Activated CD8-positive, alpha-beta memory T cell treated with anti-CD3 and anti-CD28 coated beads for 1 hour (primary cell): Measurements from ENCODE around the gene IGF1R.

Experiments used
- DNase-seq, 2 donors: peaks; one replicate each; pipeline ENCODE4 v3.0.0-alpha.2; 2020; ENCODE audit warnings: low read depth in 1 of 2; ENCODE audit errors: extremely low read depth in 1 of 2

IGF1R gene

DNA sequence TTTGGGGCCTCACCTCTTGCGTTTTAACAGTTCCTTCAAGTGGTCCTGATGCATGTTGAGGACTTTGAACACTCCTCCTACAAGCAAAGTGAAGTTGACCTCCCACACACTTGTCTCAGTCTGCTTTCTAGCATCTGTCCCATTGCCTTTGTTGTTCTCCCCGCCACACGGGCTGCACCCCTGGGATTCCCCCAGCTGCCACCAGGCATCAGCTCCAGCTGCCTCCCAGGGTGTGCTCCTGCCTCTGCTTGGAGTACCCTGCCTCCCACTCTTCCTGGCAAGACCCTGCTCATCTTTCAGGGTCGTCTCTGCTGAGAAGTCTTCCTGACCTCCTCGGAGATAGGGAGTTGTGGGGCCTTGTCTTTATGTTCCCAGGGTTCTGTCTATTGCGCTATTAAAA is 52.2 kb downstream of the IGF1R start:
- no peak for DNase-seq

GRCh38 chr15:98703126-98703685 is 54.9 kb downstream of the IGF1R start:
- no peak for DNase-seq

GRCh38 chr15:98705070-98705469 is 56.7 kb downstream of the IGF1R start:
- no peak for DNase-seq

DNA sequence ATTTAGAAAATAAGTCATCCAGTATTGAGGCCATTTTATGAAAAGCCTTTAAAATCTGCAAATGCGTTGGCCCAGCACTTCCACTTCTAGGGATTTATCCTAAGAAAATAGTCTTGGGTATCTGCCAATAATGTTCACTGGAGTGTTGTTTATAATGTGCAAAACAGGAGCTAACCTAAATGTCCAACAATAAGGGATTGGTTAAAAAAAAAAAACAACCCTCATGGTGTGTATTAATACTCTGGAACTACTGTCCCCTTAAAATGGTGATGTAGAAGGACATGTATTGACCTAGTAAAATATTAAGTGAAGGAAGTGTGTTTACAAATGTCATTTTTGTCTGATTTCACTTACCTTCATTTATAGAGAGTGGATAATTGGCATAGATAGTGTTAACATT is 58.0 kb downstream of the IGF1R start:
- DNase-seq = no peak

GRCh38 chr15:98706986-98707385 is 58.6 kb downstream of the IGF1R start:
- DNase-seq = no peak

GRCh38 chr15:98708037-98708590 is 59.8 kb downstream of the IGF1R start:
- DNase-seq = no peak

DNA sequence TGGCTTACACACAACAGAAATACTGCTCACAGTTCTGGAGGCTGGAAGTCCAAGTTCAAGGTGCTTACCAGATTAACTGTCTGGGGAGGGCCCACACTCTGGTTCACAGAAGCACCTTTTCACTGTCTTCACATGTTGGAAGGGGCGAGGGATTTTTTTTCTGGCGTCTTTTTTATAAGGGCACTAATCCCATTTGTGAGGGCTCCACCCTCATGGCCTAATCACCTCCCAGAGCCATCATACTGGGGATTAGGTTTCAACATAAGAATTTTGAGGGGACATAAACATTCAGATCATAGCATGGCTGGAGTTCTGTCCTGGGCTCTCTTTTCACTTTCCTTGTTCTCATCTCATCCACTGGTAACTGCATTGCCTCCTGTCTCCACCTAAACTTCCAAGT is 63.5 kb downstream of the IGF1R start:
- DNase-seq = no peak

- DNase-seq = no peak
Measured at GRCh38 chr15:98712845-98713584, 64.7 kb downstream of the IGF1R start.

DNA sequence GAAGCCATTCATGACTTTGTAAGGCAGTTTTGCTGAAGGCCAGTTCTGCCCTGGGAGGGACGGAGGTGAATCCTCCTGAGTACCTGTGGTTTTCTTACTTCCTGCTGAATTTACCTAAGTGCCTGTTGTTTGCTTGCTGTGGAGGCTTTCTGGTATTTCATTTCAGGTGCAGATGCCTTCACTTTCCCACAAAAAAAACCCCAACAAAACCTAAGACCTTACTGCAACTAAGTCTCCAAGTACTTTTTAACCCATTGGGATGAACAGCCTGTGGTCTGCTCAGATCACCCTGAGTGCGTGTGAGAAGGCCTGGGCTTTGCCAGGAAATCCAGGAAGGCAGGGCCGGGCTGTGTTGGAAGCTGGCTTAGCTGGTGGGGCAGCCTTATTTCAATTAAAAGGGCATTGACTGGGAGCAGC is 65.3 kb downstream of the IGF1R start:
- DNase-seq = no peak

- no peak for DNase-seq
Measured at GRCh38 chr15:98714922-98715321, 66.6 kb downstream of the IGF1R start.

GRCh38 chr15:98715401-98715800 is 67.1 kb downstream of the IGF1R start:
- no peak for DNase-seq

- DNase-seq = no peak
Measured at GRCh38 chr15:98715890-98716443, 67.6 kb downstream of the IGF1R start.

DNA sequence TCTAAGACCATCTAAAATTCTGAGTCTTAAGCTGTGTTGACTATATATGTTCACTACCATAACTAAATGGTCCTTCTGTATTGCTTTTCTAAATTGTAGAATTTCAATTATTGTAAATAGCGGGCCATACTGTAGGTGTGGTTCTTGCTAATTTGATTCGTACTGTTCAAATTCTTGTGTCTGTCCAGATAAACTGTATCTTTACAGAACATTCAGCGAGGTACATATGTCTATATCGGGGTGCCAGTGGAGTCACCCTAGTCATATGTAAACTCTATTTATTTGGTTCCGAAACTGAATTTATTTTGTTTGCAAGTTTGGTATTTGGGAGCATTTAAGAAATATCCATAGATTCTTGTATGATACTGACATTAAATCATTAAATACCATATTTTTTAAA is 69.0 kb downstream of the IGF1R start:
- no peak for DNase-seq

- no peak for DNase-seq
Measured at GRCh38 chr15:98717942-98718341, 69.6 kb downstream of the IGF1R start.

DNA sequence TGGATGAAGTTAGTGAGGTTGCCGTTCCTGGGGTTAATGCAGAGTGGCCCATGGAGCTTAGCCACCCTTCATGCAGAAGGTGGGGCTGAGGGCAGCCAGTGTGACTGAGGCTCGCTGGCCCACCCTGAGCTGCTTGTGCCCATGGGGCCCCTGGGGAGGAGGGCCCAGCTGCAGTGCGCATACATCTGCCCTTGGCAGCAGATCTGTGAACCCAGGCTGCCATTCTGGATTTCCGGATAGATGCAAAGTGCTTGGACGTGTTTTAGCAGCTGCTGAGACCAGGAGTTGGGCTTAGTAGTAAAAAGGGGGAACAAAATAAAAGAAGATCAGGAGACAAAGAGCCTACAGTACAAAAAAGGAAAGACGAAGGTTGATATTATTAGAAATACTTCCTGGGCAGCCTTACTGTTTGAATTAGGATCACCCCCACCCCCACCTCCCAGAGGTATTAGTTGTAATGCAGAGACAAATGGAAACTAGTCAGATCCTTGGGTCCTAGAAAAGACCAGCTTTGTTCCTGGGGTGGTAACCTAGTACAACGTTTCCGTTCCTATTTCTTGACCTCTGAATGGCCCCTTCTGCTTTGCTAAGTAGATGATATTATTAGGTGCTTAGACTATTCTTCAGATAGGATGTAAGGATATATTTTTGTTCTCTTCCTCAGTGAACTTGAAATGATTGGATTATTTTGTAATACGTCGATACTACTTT is 70.2 kb downstream of the IGF1R start:
- no peak for DNase-seq

GRCh38 chr15:98719137-98719740 is 70.9 kb downstream of the IGF1R start:
- DNase-seq = no peak

GRCh38 chr15:98720031-98720430 is 71.7 kb downstream of the IGF1R start:
- DNase-seq = no peak

- DNase-seq = no peak
Measured at GRCh38 chr15:98720577-98721565, 72.5 kb downstream of the IGF1R start.

- DNase-seq = no peak
Measured at GRCh38 chr15:98722209-98722608, 73.9 kb downstream of the IGF1R start.

GRCh38 chr15:98722645-98723044 is 74.3 kb downstream of the IGF1R start:
- no peak for DNase-seq
